H1 (cell line): ENCODE measurements around the gene HIC2. TPM values are rescaled to one million over a fixed set of nuclear protein-coding genes. Genes with fewer than 3 reads are reported as not detected.
A peak's percentile ranks its signal among the peaks of the same experiment; 100 is the strongest.
"Not testable (repeated sequence)": the region's sequence is repeated elsewhere in the genome, so short reads cannot be mapped to it uniquely, and the experiment has no call there.

Source experiments
- CTCF ChIA-PET: fragments of 300-600 bp; sonication (Branson Sonifier 250); formaldehyde crosslinking; loops from one replicate; lab custom pipeline; 2021; ENCODE audit not compliant: partially characterized antibody; lab: Charles Lee
- POLR2A ChIA-PET: fragments of 300-600 bp; sonication (Branson Sonifier 250); formaldehyde crosslinking; loops from one replicate; lab custom pipeline; 2021; ENCODE audit warnings: inconsistent platforms; ENCODE audit not compliant: partially characterized antibody; lab: Charles Lee
- DNase-seq, 2 experiments: peaks; one replicate each; pipeline versions ENCODE4 v3.0.0 to v3.0.0-alpha.2; 2010 to 2022; ENCODE audit warnings: low spot score in 2 of 2, low read depth in 1 of 2, mixed read lengths in 1 of 2
- FAIRE-seq: peaks from 2 replicates; lab custom pipeline; 2011; peaks lifted over from hg19 to GRCh38; lab: Jason Lieb, UNC
- H2AFZ ChIP-seq: 2 replicates; pipeline ENCODE4 v1.8.1; 2012; ENCODE audit warnings: low read length, inconsistent platforms
- H2AK5ac ChIP-seq: 2 replicates; pipeline ENCODE4 v1.6.1; 2013; ENCODE audit warnings: low read depth, low read length
- H2BK120ac ChIP-seq: replicated peaks from 2 replicates; pipeline ENCODE3; 2013; ENCODE audit warnings: low read depth, low read length, inconsistent platforms
- H2BK12ac ChIP-seq: 2 replicates; pipeline ENCODE4 v1.6.1; 2013; ENCODE audit warnings: low read depth, low read length
- H2BK15ac ChIP-seq: 2 replicates; pipeline ENCODE4 v1.6.1; 2013; ENCODE audit warnings: low read length
- H2BK20ac ChIP-seq: 2 replicates; pipeline ENCODE4 v1.6.1; 2013; ENCODE audit warnings: low read length
- H2BK5ac ChIP-seq: 2 replicates; pipeline ENCODE4 v1.6.1; 2013; ENCODE audit warnings: low read depth, low read length
- H3K14ac ChIP-seq: 2 replicates; pipeline ENCODE4 v1.6.1; 2013; ENCODE audit warnings: inconsistent platforms; ENCODE audit not compliant: insufficient read length
- H3K18ac ChIP-seq: 2 replicates; pipeline ENCODE4 v1.6.1; 2013; ENCODE audit warnings: low read length; ENCODE audit errors: extremely low read depth
- H3K23ac ChIP-seq: 2 replicates; pipeline ENCODE4 v1.6.1; 2013; ENCODE audit warnings: inconsistent platforms; ENCODE audit not compliant: insufficient read length
- H3K23me2 ChIP-seq: 2 replicates; pipeline ENCODE4 v1.6.1; 2013; ENCODE audit warnings: low read depth, low read length
- H3K27ac ChIP-seq: 2 replicates; pipeline ENCODE4 v1.6.1; 2011; ENCODE audit warnings: low read depth, low read length, inconsistent platforms
- H3K27me3 ChIP-seq, 4 experiments: replicated peaks in 1 of 4; 1 replicate in 1 of 4; 2 replicates in 3 of 4; pipeline versions ENCODE4 v1.6.1 to v1.8.1; 2011 to 2013; ENCODE audit warnings: low read length in 3 of 4, mild to moderate bottlenecking in 3 of 4, inconsistent platforms in 2 of 4, mixed read lengths in 2 of 4, moderate library complexity in 1 of 4; ENCODE audit not compliant: control insufficient read depth in 3 of 4, insufficient read depth in 3 of 4; ENCODE audit errors: extremely low read depth in 1 of 4
- H3K36me3 ChIP-seq, 4 experiments: 2 replicates each; pipeline versions ENCODE4 v1.6.1 to v1.8.1; 2011 to 2013; ENCODE audit warnings: mild to moderate bottlenecking in 4 of 4, low read length in 3 of 4, moderate library complexity in 2 of 4, control low read depth in 1 of 4, inconsistent platforms in 1 of 4; ENCODE audit not compliant: insufficient read depth in 4 of 4, control insufficient read depth in 2 of 4
- H3K4ac ChIP-seq: replicated peaks from 2 replicates; pipeline ENCODE3; 2013; ENCODE audit warnings: low read length, low read depth, mixed read lengths, inconsistent platforms; ENCODE audit not compliant: insufficient read length
- H3K4me1 ChIP-seq, 4 experiments: replicated peaks in 1 of 4; 1 replicate in 1 of 4; 2 replicates in 3 of 4; pipeline versions ENCODE4 v1.6.1 to v1.8.1; 2011 to 2013; ENCODE audit warnings: low read length in 3 of 4, inconsistent platforms in 2 of 4, mixed read lengths in 1 of 4; ENCODE audit not compliant: insufficient read depth in 4 of 4, control insufficient read depth in 3 of 4
- H3K4me2 ChIP-seq, 2 experiments: 2 replicates each; pipeline versions ENCODE4 v1.6.1 to v1.8.1; 2011 to 2013; ENCODE audit warnings: low read depth in 2 of 2, low read length in 2 of 2, control low read depth in 1 of 2, inconsistent platforms in 1 of 2, mild to moderate bottlenecking in 1 of 2; ENCODE audit not compliant: insufficient read depth in 1 of 2
- H3K4me3 ChIP-seq, 4 experiments: fragments of 200-600, 300-600 bp in 1 of 4; sonication (generic), shearing (Covaris generic), sonication (Bioruptor Twin) in 1 of 4; 2 replicates each; pipeline versions ENCODE4 v1.5.1 to v1.8.1; 2011 to 2016; ENCODE audit warnings: low read length in 4 of 4, low read depth in 3 of 4, control low read depth in 2 of 4, inconsistent platforms in 2 of 4, mild to moderate bottlenecking in 2 of 4, mixed read lengths in 1 of 4, moderate library complexity in 1 of 4; ENCODE audit not compliant: insufficient read depth in 2 of 4; ENCODE audit errors: extremely low read depth in 1 of 4
- H3K56ac ChIP-seq: replicated peaks from 2 replicates; pipeline ENCODE3; 2013; ENCODE audit warnings: low read depth, mild to moderate bottlenecking, mixed read lengths, low read length, inconsistent platforms; ENCODE audit not compliant: insufficient read length
- H3K79me1 ChIP-seq: 2 replicates; pipeline ENCODE4 v1.6.1; 2013; ENCODE audit warnings: low read depth, low read length, control low read depth
- H3K79me2 ChIP-seq, 2 experiments: 2 replicates each; pipeline versions ENCODE4 v1.6.1 to v1.8.1; 2012 to 2013; ENCODE audit warnings: low read length in 2 of 2, mild to moderate bottlenecking in 2 of 2, inconsistent platforms in 1 of 2; ENCODE audit not compliant: insufficient read depth in 2 of 2, control insufficient read depth in 1 of 2
- H3K9ac ChIP-seq, 4 experiments: replicated peaks in 1 of 4; 1 replicate in 1 of 4; 2 replicates in 3 of 4; pipeline versions ENCODE4 v1.6.1 to v1.8.1; 2011 to 2013; ENCODE audit warnings: low read depth in 3 of 4, low read length in 3 of 4, control low read depth in 2 of 4, mild to moderate bottlenecking in 2 of 4, moderate library complexity in 2 of 4, inconsistent platforms in 1 of 4; ENCODE audit errors: extremely low read depth in 1 of 4
- H3K9me3 ChIP-seq, 2 experiments: 2 replicates each; pipeline versions ENCODE4 v1.6.1 to v1.8.1; 2012 to 2013; ENCODE audit warnings: mild to moderate bottlenecking in 2 of 2, moderate library complexity in 2 of 2, control low read depth in 1 of 2, inconsistent platforms in 1 of 2, low read depth in 1 of 2, low read length in 1 of 2, mixed read lengths in 1 of 2; ENCODE audit not compliant: insufficient read depth in 2 of 2
- H4K20me1 ChIP-seq, 2 experiments: replicated peaks in 1 of 2; 2 replicates each; pipeline versions ENCODE3 to v1.8.1; 2011 to 2013; ENCODE audit warnings: inconsistent platforms in 2 of 2, low read length in 2 of 2, mild to moderate bottlenecking in 1 of 2; ENCODE audit not compliant: insufficient read depth in 2 of 2, control insufficient read depth in 1 of 2
- H4K5ac ChIP-seq: 2 replicates; pipeline ENCODE4 v1.6.1; 2013; ENCODE audit warnings: low read length, low read depth, mixed read lengths, inconsistent platforms; ENCODE audit not compliant: insufficient read length
- H4K8ac ChIP-seq: 2 replicates; pipeline ENCODE4 v1.8.0; 2013; ENCODE audit warnings: mild to moderate bottlenecking, moderate library complexity, low read length, inconsistent platforms; ENCODE audit not compliant: insufficient read depth; ENCODE audit errors: extremely low read depth
- H4K91ac ChIP-seq: replicated peaks from 2 replicates; pipeline ENCODE3; 2013; ENCODE audit warnings: low read length, mixed read lengths, inconsistent platforms; ENCODE audit not compliant: insufficient read length
- WGBS, 2 experiments: shearing (Covaris generic) in 1 of 2; methylation state at CpG; one replicate each; pipeline versions ENCODE4 v1.1.6 to v1.1.7; 2013 to 2015; ENCODE audit warnings: low lambda C conversion rate in 2 of 2, mixed read lengths in 2 of 2, inconsistent platforms in 1 of 2, low coverage in 1 of 2, missing lambda C conversion rate in 1 of 2; ENCODE audit not compliant: insufficient replicate concordance in 2 of 2, insufficient coverage in 1 of 2, insufficient read length in 1 of 2; ENCODE audit errors: extremely low coverage in 1 of 2, missing lambda C conversion rate in 1 of 2; 5-methylcytosine and 5-hydroxymethylcytosine counted together
- polyA plus RNA-seq, 7 experiments: library from polyadenylated mRNA; depleted of rRNA in 3 of 7; stranded (reverse) in 5 of 7; unstranded in 2 of 7; fragments of >200 nt in 5 of 7; fragments of 200-250 nt in 2 of 7; gene quantifications; 1 replicate in 5 of 7; 2 replicates in 1 of 7; 4 replicates in 1 of 7; pipeline versions ENCODE4 v1.2.1 to v1.2.3, GENCODE V29; 2011 to 2013; ENCODE audit warnings: missing spikeins in 2 of 7, mixed read lengths in 2 of 7
- total RNA-seq: library from RNA; stranded (reverse); fragmentation: NEBNext Ultra II Directional; extraction: Animal tissue kit (Norgen Biotek cat#: 25700); gene quantifications from 2 replicates; pipeline ENCODE4 v1.2.1, GENCODE V29; 2021

Gene HIC2
- total and polyA plus RNA-seq, 2 of the 8 experiments (the other 6 are each of a cell fraction or from before 2014, with no cell fraction given), result 8.0 to 21.9 TPM

- H2AFZ ChIP-seq, H3K79me1 ChIP-seq, H3K79me2 ChIP-seq, H3K4me2 ChIP-seq, H3K23me2 ChIP-seq, H4K20me1 ChIP-seq, POLR2A ChIA-PET, FAIRE-seq, H3K4me3 ChIP-seq, H3K27ac ChIP-seq, H2BK120ac ChIP-seq, H3K14ac ChIP-seq, H3K18ac ChIP-seq, H3K4me1 ChIP-seq, H2BK15ac ChIP-seq, H3K23ac ChIP-seq, H2AK5ac ChIP-seq, DNase-seq, H4K91ac ChIP-seq, H3K9ac ChIP-seq, H2BK5ac ChIP-seq, H3K9me3 ChIP-seq, H3K27me3 ChIP-seq, H3K56ac ChIP-seq, H2BK20ac ChIP-seq, H2BK12ac ChIP-seq, H4K5ac ChIP-seq, CTCF ChIA-PET, H4K8ac ChIP-seq, H3K4ac ChIP-seq, H3K36me3 ChIP-seq: not testable (repeated sequence)
- WGBS, 2 experiments, result no CpG with 5 or more reads among the region's 4 CpGs
These were observed 9.4 kb upstream of the HIC2 start for GRCh38 chr22:21407792-21408191.

DNA sequence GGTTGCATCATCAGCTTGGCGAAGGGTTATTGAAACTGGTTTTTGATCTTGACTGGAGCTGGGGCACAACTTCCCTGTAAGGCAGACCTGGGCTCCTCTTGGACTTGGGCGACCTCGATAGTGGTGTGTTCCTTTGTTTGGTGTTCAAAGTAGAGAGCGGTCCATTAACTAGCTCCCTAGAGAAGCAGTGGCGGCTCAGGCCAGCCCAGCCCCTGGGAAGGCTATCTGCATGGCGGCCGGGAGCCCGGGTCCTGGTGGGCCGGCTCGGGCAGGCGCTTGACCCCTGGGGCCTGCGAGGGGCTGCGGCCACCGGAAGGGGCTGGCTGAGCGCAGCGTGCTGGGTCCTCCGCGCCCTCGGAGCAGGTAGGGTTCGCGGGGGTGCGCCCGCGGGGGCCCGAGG is 796 bp upstream of the HIC2 start:
- peak in 1 of 2 experiments; percentile 69 for DNase-seq
- H3K27me3 ChIP-seq, H2BK5ac ChIP-seq, H4K20me1 ChIP-seq, H3K36me3 ChIP-seq, FAIRE-seq, H2AK5ac ChIP-seq, H3K14ac ChIP-seq, H4K5ac ChIP-seq, H3K56ac ChIP-seq, H2BK15ac ChIP-seq, H3K9me3 ChIP-seq, H3K79me1 ChIP-seq, H3K18ac ChIP-seq, H2BK120ac ChIP-seq, H3K23me2 ChIP-seq, H3K4ac ChIP-seq, CTCF ChIA-PET, H3K79me2 ChIP-seq, H3K9ac ChIP-seq, H3K4me1 ChIP-seq, H4K8ac ChIP-seq, POLR2A ChIA-PET, H2BK12ac ChIP-seq, H2BK20ac ChIP-seq, H3K23ac ChIP-seq, H3K27ac ChIP-seq, H4K91ac ChIP-seq, H2AFZ ChIP-seq: not testable (repeated sequence)
- H3K4me3 ChIP-seq, result peak overlapping the region in 1 of 4 experiments; percentile 43; a peak in 1 of 8 replicates
- WGBS, 2 experiments, result 8% methylated on average over 7 of the region's 25 CpGs; no CpG with 5 or more reads in 1 of the 2 experiments
- H3K4me2 ChIP-seq, result peak overlapping the region in 1 of 2 experiments; percentile 54; a peak in 2 of 4 replicates
